Measurements from ENCODE around the gene ACOT4.
"Not testable (repeated sequence)": the region's sequence is repeated elsewhere in the genome, so short reads cannot be mapped to it uniquely, and the experiment has no call there.

Gene ACOT4

DNA sequence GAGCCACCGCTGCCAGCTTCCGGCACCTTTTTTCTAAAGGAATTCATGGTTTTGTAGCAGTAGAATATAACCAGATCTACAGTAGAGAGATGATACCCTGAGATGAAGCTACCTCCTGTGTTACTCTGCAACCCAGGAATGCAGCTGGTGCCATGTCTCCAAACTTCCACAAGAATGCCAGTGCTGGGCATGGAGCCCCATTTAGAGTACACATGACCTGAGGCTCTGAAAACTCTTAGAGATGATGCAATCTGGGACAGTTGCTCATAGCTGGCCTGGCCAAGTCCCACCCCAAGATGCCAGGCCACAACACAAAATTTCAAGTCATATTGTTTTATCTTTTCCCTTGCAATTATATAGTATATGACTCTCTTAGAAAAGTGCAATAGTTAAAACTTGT, 14.5 kb upstream of the ACOT4 start:
- DNase-seq (ENCODE audit: low read depth in 2 of 2) = not testable (repeated sequence)

DNA sequence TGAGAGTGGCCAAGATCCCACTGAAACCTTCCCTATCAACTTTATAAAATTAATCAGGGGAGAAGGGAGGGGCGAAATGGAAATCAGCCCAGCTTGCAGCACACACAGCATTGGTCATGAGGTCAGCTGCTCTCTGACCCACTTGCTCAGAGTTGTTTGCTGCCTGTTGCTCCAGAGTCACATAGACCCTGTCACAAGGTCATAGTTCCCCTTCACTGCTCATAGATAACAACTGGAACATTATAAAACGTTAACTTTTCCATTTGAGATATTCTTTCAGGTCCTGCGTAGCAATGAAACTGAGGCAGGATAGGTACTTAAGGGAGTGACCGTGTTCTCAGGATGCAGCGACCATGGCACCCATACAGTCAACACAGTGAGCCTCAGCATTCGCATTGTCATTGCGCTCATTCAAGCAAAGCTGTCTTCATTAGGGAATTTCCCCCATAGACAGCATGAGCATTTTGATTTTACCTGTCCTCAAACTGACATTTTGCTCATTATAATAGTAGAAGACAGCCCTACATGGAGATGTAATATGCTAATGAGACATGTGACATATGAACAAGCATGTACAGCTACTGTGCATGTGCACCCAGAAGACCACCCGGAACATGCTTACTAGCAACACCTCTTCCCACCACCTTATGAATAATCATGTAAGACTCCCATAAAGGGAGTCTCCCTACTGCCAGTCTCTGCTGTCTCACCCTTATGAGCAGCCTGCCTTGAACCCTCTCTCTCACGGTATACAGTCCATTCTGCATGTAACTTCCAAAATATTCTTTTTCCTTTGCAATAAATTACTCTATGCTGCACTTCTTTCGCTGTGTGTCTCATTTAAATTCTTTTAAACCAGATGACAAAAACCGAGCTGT, 9.3 kb upstream of the ACOT4 start:
- not testable (repeated sequence) for DNase-seq (ENCODE audit: low read depth in 2 of 2)

DNA sequence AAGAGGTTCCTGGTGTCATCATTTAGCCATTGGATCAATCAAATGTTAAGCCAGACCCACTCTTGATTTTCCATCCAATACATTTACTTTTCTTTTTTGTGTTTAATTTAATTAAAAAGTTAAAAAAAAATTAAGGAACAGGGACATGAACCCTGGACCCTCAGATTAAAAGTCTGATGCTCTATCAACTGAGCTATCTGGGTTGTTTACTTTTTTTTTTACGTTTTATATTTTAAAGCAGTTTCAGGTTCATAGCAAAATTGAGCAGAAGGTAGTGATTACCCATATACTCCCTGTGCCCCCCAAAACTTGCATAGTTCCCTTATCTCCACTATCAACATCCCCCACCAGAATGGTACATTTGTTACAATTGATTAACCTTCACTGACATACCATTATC, 3.0 kb upstream of the ACOT4 start:
- no peak for DNase-seq (ENCODE audit: low read depth in 2 of 2)

DNA sequence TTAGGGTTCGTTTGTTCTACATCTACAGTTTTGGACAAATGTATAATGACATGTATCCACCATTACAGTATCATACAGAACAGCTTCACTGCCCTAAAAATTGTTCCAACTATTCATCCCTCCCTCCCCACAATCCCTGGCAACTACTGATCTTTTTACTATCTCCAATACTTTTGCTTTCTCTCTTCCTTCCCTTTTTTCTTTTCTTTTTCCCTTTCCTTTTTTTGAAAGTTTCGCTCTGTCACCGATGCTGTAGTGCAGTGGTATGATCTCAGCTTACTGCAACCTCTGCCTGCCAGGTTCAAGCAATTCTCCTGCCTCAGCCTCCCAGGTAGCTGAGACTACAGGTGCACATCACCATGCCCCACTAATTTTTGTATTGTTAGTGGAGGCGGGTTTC, 2.6 kb upstream of the ACOT4 start:
- no peak for DNase-seq (ENCODE audit: low read depth in 2 of 2)

DNA sequence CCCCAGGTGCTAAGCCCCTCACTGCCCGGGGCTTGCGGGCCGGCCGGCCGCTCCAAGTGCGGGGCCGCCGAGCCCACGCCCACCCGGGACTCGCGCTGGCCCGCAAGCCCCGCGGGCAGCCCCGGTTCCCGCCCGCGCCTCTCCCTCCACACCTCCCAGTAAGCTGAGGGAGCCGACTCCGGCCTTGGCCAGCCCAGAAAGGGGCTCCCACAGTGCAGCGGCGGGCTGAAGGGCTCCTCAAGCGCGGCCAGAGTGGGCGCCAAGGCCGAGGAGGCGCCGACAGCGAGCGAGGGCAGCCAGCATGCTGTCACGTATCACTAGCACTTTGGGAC, 1.0 kb upstream of the ACOT4 start:
- not testable (repeated sequence) for DNase-seq (ENCODE audit: low read depth in 2 of 2)

DNA sequence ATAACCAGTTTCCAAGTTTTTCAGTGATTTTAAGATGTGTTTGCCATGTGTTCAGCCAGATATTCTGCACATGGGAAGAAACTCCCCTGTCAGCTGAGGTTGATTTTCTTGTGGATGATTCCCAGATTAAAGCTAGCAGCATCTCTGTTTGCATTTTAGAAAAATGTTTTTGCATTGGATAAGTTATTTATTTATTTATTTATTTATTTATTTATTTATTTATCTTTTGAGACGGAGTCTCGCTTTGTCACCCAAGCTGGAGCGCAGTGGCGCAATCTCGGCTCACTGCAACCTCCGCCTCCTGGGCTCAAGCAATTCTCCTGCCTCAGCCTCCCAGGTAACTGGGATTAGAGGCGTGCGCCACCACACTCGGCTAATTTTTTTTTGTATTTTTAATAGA, 2.8 kb downstream of the ACOT4 start:
- no peak for DNase-seq (ENCODE audit: low read depth in 2 of 2)

DNA sequence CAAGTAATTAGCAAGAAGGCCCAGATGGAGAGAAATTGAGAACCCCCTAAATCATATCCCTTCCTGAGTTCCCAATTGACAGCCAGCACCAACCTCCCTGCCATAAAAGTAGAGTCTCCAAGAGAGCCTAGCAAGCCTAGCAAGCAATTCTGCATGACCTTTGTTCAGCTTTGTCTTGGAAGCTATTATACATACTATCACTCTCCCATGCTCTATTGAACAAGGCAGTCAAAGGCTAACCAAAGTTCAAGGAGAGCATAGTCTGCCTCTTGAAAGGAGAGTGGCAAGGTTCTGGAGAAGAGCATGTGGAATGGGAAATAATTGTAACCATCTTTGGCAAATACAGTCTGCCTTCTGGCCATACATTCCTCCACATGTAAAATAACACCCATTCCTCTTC, 7.8 kb downstream of the ACOT4 start:
- no peak for DNase-seq (ENCODE audit: low read depth in 2 of 2)

DNA sequence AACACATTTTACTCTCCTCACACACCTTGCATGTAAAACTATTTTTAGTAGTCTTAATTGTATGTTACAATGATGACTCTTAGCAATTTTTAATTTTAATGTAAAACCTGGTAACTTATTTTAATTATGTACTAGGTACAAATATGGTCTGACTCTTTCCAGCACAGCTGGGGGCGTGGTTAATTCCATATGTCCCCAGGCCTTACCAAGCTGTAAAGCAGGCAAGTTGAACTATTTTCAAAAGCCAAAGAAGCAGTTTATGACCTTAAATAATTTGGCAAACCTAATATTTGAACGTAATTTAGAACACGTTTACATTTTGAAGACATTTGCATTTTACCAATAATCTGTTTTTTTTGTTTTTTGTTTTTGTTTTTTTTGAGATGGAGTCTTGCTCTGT, 11.3 kb downstream of the ACOT4 start:
- no peak for DNase-seq (ENCODE audit: low read depth in 2 of 2)

DNA sequence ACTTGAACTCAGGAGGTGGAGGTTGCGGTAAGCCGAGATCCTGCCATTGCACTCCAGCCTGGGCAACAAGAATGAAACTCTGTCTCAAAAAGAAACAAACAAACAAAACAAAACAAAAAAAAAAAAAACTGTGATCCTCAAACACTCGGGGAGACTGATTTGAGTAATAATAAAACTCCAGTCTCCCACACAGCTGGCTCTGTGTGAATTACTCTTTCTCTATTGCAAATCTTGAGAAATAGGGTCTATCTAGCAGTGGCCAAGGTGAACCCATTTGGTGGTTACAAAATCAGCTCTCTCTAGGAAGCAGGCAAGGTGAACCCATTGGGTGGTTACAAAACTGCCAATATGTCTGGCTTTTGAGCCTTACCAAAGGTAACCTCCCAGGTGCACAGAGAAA, 14.6 kb downstream of the ACOT4 start:
- DNase-seq (ENCODE audit: low read depth in 2 of 2) = no peak

DNA sequence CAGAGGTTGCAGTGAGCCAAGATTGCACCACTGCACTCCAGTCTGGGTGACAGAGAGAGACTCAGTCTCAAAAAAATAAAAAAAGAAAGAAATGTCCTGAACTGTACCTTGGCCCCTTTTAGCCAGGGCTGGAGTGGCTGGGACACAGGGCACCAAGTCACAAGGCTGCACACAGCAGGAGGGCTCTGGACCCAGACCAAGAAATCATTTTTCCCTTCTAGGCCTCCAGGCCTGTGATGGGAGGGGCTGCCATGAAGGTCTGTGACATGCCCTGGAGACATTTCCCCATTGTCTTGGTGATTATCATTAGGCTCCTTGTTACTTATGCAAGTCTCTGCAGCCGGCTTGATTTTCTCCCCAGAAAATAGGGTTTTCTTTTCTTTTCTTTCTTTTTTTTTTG, 15.6 kb downstream of the ACOT4 start:
- no peak for DNase-seq (ENCODE audit: low read depth in 2 of 2)

DNA sequence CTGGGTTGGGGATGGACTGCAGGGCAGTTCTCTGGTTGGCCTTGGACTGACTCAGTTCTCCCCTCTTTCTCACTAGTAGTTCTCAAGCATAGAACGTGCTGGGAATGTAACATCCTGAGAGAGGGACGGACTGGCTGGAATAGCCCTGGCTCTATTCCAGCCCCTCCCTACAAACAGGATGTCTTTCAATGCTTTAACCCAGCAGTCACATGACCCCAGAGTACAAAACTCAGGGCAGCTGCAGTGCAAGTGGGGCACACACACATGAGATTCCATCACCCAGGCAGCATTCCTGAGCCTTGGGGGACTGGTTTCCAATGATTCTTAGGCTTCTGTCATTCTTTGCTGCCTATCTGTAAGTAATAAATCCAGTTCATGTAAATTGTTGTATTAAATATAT, 19.0 kb downstream of the ACOT4 start:
- DNase-seq (ENCODE audit: low read depth in 2 of 2) = no peak

DNA sequence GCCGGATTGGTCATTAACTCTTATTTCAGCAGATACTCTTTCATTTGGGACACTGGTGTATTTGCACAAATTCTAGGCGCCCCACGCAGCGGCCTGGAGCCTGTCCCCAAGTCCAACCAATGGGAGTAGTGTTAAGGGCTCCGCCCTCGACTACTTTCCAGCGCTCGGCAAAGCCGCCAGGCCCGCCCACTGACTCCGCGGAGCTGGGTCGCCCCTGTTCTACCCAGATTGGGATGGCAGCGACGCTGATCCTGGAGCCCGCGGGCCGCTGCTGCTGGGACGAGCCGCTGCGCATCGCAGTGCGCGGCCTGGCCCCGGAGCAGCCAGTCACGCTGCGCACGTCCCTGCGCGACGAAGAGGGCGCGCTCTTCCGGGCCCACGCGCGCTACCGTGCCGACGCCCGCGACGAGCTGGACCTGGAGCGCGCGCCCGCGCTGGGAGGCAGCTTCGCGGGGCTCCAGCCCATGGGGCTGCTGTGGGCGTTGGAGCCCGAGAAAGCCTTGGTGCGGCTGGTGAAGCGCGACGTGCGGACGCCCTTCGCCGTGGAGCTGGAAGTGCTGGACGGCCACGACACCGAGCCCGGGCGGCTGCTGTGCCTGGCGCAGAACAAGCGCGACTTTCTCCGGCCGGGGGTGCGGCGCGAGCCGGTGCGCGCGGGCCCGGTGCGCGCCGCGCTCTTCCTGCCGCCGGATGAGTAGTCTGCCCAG, 20.8 kb downstream of the ACOT4 start, which contains the start of gene ACOT6:
TSS of gene ACOT6 (plus strand) at position 179 of the 707 bp plus-strand sequence. CDS start at position 234, 55 bp downstream.
- DNase-seq (ENCODE audit: low read depth in 2 of 2) = peak; percentile 51 to 52

DNA sequence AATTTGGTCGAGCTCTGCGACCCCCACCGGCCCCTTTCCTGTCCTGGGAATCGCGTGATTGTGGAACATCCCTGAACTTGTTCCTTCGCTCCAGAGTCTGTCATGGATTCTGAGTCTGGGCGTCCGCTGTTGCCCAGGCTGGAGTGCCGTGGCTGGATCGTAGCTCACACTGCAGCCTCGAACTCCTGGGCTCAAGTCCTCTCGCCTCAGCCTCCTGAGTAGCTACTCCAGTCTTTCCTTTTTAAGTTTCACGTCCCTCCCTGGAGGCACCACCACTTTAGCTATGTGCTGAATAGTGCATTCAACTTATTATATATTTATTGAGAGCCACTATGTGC, 21.3 kb downstream of the ACOT4 start:
- DNase-seq (ENCODE audit: low read depth in 2 of 2) = no peak

DNA sequence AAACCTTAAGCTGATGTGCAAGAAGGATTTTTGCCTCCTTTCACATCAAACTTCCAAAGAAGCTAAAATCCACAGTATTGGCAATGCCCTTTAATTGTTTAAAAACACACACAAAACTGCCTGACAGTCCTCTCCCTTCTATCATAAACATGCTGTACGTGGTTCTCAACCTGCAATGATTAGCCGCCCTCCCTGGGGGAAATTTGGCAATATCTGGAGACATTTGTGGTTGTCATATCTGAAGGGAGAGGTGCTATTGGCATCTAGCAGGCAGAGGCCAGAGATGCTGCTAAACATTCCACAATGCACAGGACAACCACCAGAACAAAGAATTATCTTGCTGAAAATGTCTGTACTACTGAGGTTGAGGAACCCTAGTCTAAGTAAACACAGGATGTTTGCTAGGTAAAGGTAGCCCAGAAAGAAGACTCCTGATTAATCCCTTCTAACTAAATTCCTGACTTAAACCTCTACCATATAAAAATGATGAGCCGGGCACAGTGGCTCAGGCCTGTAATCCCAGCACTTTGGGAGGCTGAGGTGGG, 21.8 kb downstream of the ACOT4 start:
- no peak for DNase-seq (ENCODE audit: low read depth in 2 of 2)

DNA sequence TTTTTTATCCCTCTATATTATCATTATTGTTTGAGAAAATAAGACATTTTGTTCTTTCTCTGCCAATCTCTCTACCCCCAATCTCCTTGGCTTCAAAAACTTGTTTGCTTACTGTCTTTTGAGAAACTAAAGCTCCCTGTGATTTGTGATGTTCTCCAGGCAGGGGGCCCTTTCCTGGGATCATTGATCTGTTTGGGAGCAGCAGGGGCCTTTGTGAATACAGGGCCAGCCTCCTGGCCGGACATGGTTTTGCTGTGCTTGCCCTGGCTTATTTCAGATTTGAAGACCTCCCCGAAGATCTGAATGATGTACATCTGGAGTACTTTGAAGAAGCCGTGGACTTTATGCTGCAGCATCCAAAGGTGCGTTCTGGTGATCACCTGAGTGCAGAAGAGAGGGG, 25.2 kb downstream of the ACOT4 start:
- DNase-seq (ENCODE audit: low read depth in 2 of 2) = no peak

DNA sequence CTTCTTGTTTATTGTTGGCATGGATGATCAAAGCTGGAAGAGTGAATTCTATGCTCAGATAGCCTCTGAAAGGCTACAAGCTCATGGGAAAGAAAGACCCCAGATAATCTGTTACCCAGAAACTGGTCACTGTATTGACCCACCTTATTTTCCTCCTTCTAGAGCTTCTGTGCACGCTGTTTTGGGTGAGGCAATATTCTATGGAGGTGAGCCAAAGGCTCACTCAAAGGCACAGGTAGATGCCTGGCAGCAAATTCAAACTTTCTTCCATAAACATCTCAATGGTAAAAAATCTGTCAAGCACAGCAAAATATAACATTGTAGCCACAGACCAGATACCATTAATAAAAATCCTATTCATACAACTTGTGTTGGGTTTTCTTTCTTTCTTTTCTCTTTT, 27.9 kb downstream of the ACOT4 start:
- DNase-seq (ENCODE audit: low read depth in 2 of 2) = no peak

DNA sequence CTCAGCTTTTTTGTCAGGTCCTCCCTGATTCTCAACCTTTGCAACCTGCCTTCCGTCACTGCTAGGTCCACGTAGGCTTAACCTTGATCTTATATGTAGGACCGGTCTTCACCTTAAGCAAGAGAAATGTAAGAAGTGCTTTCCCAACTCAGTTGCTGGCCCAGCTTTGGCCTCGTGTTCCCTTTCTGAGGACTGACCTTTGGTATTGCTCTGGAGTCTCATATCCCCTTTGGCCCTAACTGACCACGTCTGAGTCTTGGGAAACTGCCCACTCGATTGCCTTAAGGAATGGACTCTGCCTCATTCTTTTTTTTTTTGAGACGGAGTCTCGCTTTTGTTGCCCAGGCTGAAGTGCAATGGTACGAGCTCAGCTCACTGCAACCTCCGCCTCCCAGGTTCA, 28.6 kb downstream of the ACOT4 start:
- DNase-seq (ENCODE audit: low read depth in 2 of 2) = no peak

DNA sequence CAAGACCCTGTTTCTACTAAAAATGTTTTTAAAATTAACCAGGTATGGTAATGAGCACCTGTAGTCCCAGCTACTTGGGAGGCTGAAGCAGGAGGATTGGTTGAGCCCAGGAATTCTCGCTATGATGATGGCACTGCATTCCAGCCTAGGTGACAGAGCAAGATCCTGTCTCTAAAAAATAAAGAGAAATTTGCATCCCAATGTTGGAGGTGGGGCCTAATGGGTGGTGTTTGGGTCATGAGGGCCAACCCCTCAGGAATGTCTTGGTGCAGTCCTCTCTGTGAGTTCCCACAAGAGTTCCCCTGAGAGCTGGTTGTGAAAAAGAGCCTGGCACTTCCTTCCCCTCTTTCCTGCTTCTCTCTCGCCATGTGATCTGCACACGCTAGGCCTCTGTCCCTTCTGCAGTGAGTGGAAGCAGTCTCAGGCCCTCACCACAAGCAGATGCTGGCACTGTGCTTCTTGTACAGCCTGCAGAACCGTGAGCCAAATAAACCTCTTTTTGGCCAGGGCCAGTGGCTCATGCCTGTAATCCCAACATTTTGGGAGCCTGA, 31.9 kb downstream of the ACOT4 start:
- DNase-seq (ENCODE audit: low read depth in 2 of 2) = no peak

DNA sequence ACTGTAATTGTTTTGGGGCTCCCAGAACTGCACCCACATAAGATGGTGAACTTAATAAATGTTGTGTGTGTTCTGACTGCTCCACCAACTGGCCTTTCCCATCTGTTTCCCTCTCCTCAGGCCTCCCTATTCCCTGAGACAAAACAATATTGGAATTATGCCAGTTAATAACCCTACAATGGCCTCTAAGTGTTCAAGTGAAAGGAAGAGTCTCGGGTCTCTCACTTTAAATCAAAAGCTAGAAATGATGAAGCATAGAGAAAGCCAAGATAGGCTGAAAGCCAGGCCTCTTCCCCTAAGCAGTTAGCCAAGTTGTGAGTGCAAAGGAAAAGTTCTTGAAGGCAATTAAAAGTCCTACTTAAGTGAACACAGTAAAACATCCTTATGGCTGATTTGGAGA, 34.0 kb downstream of the ACOT4 start:
- DNase-seq (ENCODE audit: low read depth in 2 of 2) = no peak

DNA sequence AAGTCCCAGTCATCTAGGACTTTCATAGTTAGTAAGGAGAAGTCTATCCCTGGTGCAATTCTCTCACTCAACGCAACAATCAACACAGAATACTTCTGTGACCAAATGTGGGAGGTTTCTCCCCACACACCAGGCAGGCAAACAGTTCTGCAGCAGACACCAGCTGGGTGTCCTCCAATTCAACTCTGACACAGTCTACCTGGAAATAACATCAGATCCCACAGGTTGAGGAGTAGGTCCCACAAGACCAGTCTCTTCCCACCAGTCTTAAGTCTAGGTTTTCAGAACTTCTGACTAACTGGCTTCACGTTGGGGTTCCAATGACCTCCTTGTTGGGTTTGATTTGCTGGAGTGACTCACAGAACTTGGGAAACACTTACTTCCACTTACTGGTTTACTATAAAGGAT, 35.5 kb downstream of the ACOT4 start:
- no peak for DNase-seq (ENCODE audit: low read depth in 2 of 2)

DNA sequence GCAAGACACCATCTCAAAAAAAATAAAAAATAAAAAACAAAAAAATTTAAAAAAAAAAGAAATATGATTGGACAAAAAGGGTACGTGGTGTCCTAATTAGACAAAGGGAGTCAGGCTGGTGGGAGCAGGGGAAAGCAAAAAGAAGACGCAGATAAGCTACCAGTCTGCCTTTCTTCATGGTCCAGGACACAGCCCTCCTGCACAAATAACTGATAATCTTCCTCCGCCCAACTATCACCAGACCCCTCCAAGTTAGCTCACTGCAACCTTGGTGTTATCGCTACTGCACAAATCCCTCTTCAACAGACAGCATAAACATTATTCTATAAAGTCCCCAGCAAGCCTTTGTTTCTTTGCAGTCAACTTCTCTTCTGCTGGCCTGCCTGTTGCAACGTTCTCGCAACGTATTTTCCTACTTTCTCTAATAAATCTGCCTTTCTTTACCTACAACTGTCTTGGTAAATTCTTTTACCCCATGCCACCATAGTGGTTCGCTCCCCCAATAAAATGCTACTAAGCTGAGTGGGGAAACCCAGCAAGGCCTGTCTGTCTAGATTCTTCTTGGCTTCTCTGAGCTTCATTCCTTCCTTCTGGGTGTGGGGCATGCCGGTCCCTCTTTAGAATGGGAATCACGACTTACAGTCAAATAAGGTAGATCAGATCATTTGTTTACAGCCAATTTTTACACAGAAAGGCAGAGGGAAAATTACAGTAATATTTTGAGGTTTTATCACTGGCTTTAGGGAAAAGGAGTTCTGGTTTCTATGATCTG, 38.5 kb downstream of the ACOT4 start:
- no peak for DNase-seq (ENCODE audit: low read depth in 2 of 2)
